Measurements from ENCODE around the gene THYN1.

- TF ChIP-seq CTCF (IDR thresholded peaks at IDR 0.05 in 8 of 11, conservative IDR thresholded peaks at IDR 0.05 in 3 of 11), result no peak
- TF ChIP-seq POLR2A (IDR thresholded peaks at IDR 0.05), result no peak
- no peak for TF ChIP-seq POLR2AphosphoS5 (IDR thresholded peaks at IDR 0.05)
Observed at GRCh38 chr11:134252346-134253187, 585 bp downstream of the THYN1 start.

All from spleen (tissue), 7 donors.